Measurements from ENCODE around the gene COL10A1. TPM values are rescaled to one million over a fixed set of nuclear protein-coding genes. Genes with fewer than 3 reads are reported as not detected.

COL10A1 gene
- total RNA-seq, 2 donors from 2014 or later: not detected

GRCh38 chr6:116166369-116166768 is 40.4 kb upstream of the COL10A1 start:
- H3K4me3 Mint-ChIP-seq: no peak overlapping the region
- H3K27me3 Mint-ChIP-seq (ENCODE audit: insufficient read depth): no peaks in the 10 kb centered on the region
- Histone ChIP-seq H3K27ac (ENCODE audit: low read depth, low read length) (no peak overlapping the region), H3K36me3 (ENCODE audit: control insufficient read depth, insufficient read depth, low read length) (peaks cover 27% of the 10 kb centered on the region), H3K27me3 (ENCODE audit: control insufficient read depth, insufficient read depth, low read length, poor library complexity, severe bottlenecking) (no peaks in the 10 kb centered on the region), H3K4me3 (ENCODE audit: low read length) (no peak overlapping the region), H3K9ac (ENCODE audit: extremely low read depth, low read length, poor library complexity, severe bottlenecking) (no peak overlapping the region), H3K9me3 (ENCODE audit: control insufficient read depth, low read length) (peaks cover 41% of the 10 kb centered on the region), H3K4me1 (ENCODE audit: control insufficient read depth, insufficient read depth, low read length) (peaks cover 3% of the 10 kb centered on the region)
- TF ChIP-seq CTCF (conservative IDR thresholded peaks at IDR 0.05): no peak
- H3K36me3 Mint-ChIP-seq (ENCODE audit: low read depth): peaks cover 56% of the 10 kb centered on the region
- peaks cover 34% of the 10 kb centered on the region for H3K9me3 Mint-ChIP-seq
- DNase-seq: no peak
- H3K4me1 Mint-ChIP-seq: peaks cover 12% of the 10 kb centered on the region
- WGBS, 2 experiments (ENCODE audit: insufficient coverage in 1 of 2, insufficient read length in 1 of 2): 94 to 100% methylated on average over 1 of the region's 1 CpG
- no peak overlapping the region for H3K27ac Mint-ChIP-seq

GRCh38 chr6:116165596-116165995 is 39.7 kb upstream of the COL10A1 start:
- no peak overlapping the region for H3K4me3 Mint-ChIP-seq
- Histone ChIP-seq H3K36me3 (ENCODE audit: control insufficient read depth, insufficient read depth, low read length) (peaks cover 28% of the 10 kb centered on the region), H3K27me3 (ENCODE audit: control insufficient read depth, insufficient read depth, low read length, poor library complexity, severe bottlenecking) (no peaks in the 10 kb centered on the region), H3K4me1 (ENCODE audit: control insufficient read depth, insufficient read depth, low read length) (peaks cover 3% of the 10 kb centered on the region), H3K4me3 (ENCODE audit: low read length) (no peak overlapping the region), H3K9me3 (ENCODE audit: control insufficient read depth, low read length) (peaks cover 43% of the 10 kb centered on the region), H3K27ac (ENCODE audit: low read depth, low read length) (no peak overlapping the region), H3K9ac (ENCODE audit: extremely low read depth, low read length, poor library complexity, severe bottlenecking) (no peak overlapping the region)
- H3K27me3 Mint-ChIP-seq (ENCODE audit: insufficient read depth): no peaks in the 10 kb centered on the region
- peaks cover 36% of the 10 kb centered on the region for H3K9me3 Mint-ChIP-seq
- H3K36me3 Mint-ChIP-seq (ENCODE audit: low read depth): peaks cover 59% of the 10 kb centered on the region
- TF ChIP-seq CTCF (conservative IDR thresholded peaks at IDR 0.05): no peak
- no peak overlapping the region for H3K27ac Mint-ChIP-seq
- DNase-seq: no peak
- H3K4me1 Mint-ChIP-seq: peaks cover 8% of the 10 kb centered on the region
- WGBS, 2 experiments (ENCODE audit: insufficient coverage in 1 of 2, insufficient read length in 1 of 2): 97% methylated on average over 1 of the region's 1 CpG; no CpG with 5 or more reads in 1 of the 2 experiments

DNA sequence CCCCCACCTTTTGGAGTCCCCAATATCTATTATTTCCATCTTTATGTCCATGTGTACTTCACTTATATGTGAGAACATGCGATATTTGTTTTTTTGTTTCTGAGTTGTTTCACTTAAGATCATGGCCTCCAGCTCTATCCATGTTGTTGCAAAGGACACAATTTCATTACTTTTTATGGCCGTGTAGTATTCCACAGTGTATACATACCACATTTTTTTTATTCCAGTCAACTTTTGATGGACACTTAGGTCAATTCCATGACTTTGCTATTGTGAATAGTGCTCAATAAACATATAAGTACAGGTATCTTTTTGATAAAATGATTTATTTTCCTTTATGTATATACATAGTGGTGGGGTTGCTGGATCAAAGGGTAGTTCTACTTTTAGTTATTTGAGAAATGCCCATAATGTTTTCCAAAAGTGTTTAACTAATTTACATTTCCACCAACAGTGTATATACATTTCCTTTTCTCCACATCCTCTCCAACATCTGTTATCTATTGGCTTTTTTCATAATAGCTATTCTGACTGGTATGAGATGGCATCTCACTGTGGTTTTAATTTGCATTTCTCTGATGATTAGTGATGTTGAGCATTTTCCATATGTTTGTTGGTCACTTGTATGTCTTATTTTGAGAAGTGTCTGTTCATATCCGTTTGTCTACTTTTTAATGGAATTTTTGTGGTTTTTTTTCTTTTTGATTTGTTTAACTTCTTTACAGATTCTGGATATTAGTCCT is 34.0 kb upstream of the COL10A1 start:
- Mint-ChIP-seq H3K9me3 (peaks cover 24% of the 10 kb centered on the region), H3K4me3 (no peak overlapping the region)

More for the DNA sequence above, 34.0 kb upstream of the COL10A1 start:
- 85 to 98% methylated on average over 2 to 3 of the region's 3 CpGs for WGBS, 2 experiments (ENCODE audit: insufficient coverage in 1 of 2, insufficient read length in 1 of 2)
- Histone ChIP-seq H3K36me3 (ENCODE audit: control insufficient read depth, insufficient read depth, low read length) (peaks cover 23% of the 10 kb centered on the region), H3K9me3 (ENCODE audit: control insufficient read depth, low read length) (peaks cover 31% of the 10 kb centered on the region), H3K27ac (ENCODE audit: low read depth, low read length) (no peak overlapping the region), H3K4me1 (ENCODE audit: control insufficient read depth, insufficient read depth, low read length) (no peaks in the 10 kb centered on the region), H3K9ac (ENCODE audit: extremely low read depth, low read length, poor library complexity, severe bottlenecking) (no peak overlapping the region), H3K4me3 (ENCODE audit: low read length) (no peak overlapping the region), H3K27me3 (ENCODE audit: control insufficient read depth, insufficient read depth, low read length, poor library complexity, severe bottlenecking) (no peaks in the 10 kb centered on the region)
- peaks cover 47% of the 10 kb centered on the region for H3K36me3 Mint-ChIP-seq (ENCODE audit: low read depth)
- H3K27ac Mint-ChIP-seq: no peak overlapping the region
- no peaks in the 10 kb centered on the region for H3K27me3 Mint-ChIP-seq (ENCODE audit: insufficient read depth)
- H3K4me1 Mint-ChIP-seq: peaks cover 10% of the 10 kb centered on the region
- TF ChIP-seq CTCF (conservative IDR thresholded peaks at IDR 0.05): no peak
- DNase-seq: no peak

All from endodermal cell (in vitro differentiated cells).